GM21825 (cell line): ENCODE results near the gene STARD3.
"Not testable (repeated sequence)": the region's sequence is repeated elsewhere in the genome, so short reads cannot be mapped to it uniquely, and the experiment has no call there.

Experiments used
- ATAC-seq: cut with Tn5 transposase; IDR thresholded peaks from one replicate; pipeline ENCODE4 v1.9.1; 2021; ENCODE audit warnings: mild to moderate bottlenecking, moderate library complexity; ENCODE audit not compliant: unreplicated experiment

Gene STARD3

GRCh38 chr17:39687101-39687545 is 50.2 kb downstream of the STARD3 start:
- ATAC-seq, result no peak

- peak; percentile 90 for ATAC-seq
These were observed 50.9 kb downstream of the STARD3 start, which contains the start of gene PGAP3 for GRCh38 chr17:39687546-39688474. Gene PGAP3 (minus strand): TSS chr17:39688057. CDS start chr17:39688014, 43 bp downstream.

GRCh38 chr17:39688475-39688835 is 51.5 kb downstream of the STARD3 start:
- ATAC-seq, result no peak

GRCh38 chr17:39688945-39689344 is 52.0 kb downstream of the STARD3 start:
- ATAC-seq, result no peak

- ATAC-seq, result no peak
These were observed 57.6 kb downstream of the STARD3 start for GRCh38 chr17:39694593-39694992.

- ATAC-seq, result no peak
These were observed 58.1 kb downstream of the STARD3 start for GRCh38 chr17:39695089-39695474.

GRCh38 chr17:39696731-39697130 is 59.8 kb downstream of the STARD3 start:
- no peak for ATAC-seq

- no peak for ATAC-seq
These were observed 61.0 kb downstream of the STARD3 start for GRCh38 chr17:39697961-39698360.

- ATAC-seq, result not testable (repeated sequence)
These were observed 62.3 kb downstream of the STARD3 start for GRCh38 chr17:39699157-39699817.

GRCh38 chr17:39699818-39700147 is 62.8 kb downstream of the STARD3 start, which contains the start of gene ERBB2:
Gene ERBB2 (plus strand): TSS chr17:39700064. CDS start chr17:39700239, 175 bp downstream.
- ATAC-seq, result no peak

- ATAC-seq, result no peak
These were observed 63.4 kb downstream of the STARD3 start for GRCh38 chr17:39700148-39700987.

- ATAC-seq, result no peak
These were observed 64.3 kb downstream of the STARD3 start for GRCh38 chr17:39701012-39701783.

- no peak for ATAC-seq
These were observed 65.0 kb downstream of the STARD3 start for GRCh38 chr17:39701784-39702422.

- no peak for ATAC-seq
These were observed 66.3 kb downstream of the STARD3 start for GRCh38 chr17:39702901-39703893.

- no peak for ATAC-seq
These were observed 67.0 kb downstream of the STARD3 start for GRCh38 chr17:39703913-39704312.

GRCh38 chr17:39704821-39705551 is 68.0 kb downstream of the STARD3 start:
- no peak for ATAC-seq

GRCh38 chr17:39705786-39706348 is 68.9 kb downstream of the STARD3 start:
- ATAC-seq, result no peak

- no peak for ATAC-seq
These were observed 69.4 kb downstream of the STARD3 start for GRCh38 chr17:39706383-39706782.
